Activated CD4-positive, CD25-positive, alpha-beta regulatory T cell treated with anti-CD3 and anti-CD28 coated beads, Interleukin-2, amount 50 U/mL, for 24 hours (primary cell): ENCODE results near the gene PITHD1.
"Not testable (repeated sequence)": the region's sequence is repeated elsewhere in the genome, so short reads cannot be mapped to it uniquely, and the experiment has no call there.

ENCODE experiments used
- ATAC-seq, 2 donors: fragments of 150-1000 bp; cut with Tn5 transposase; one replicate each; pipeline ENCODE4 v1.10.0; 2021; ENCODE audit warnings: mild to moderate bottlenecking in 1 of 2, moderate library complexity in 1 of 2

Gene PITHD1

GRCh38 chr1:23774174-23774880 lies 3.9 kb upstream of the PITHD1 start:
- ATAC-seq, result no peak

- no peak for ATAC-seq
Measured at GRCh38 chr1:23776217-23776616, 2.0 kb upstream of the PITHD1 start.

GRCh38 chr1:23779826-23780371 lies 1.7 kb downstream of the PITHD1 start:
- peak; percentile 62 for ATAC-seq

GRCh38 chr1:23783141-23783540 lies 4.9 kb downstream of the PITHD1 start:
- not testable (repeated sequence) for ATAC-seq

GRCh38 chr1:23784846-23785245 lies 6.6 kb downstream of the PITHD1 start:
- no peak for ATAC-seq

GRCh38 chr1:23787701-23788100 lies 9.5 kb downstream of the PITHD1 start:
- ATAC-seq, result no peak

- ATAC-seq, result no peak
Measured at GRCh38 chr1:23788695-23789094, 10.5 kb downstream of the PITHD1 start.

GRCh38 chr1:23790696-23791515 lies 12.7 kb downstream of the PITHD1 start, which contains the start of gene LYPLA2:
LYPLA2 (plus strand) TSS chr1:23791145; CDS start chr1:23792683, 1,538 bp downstream.
- ATAC-seq, result peak; percentile 96

- peak; percentile 19 to 24 for ATAC-seq
Measured at GRCh38 chr1:23791516-23792047, 13.4 kb downstream of the PITHD1 start.

GRCh38 chr1:23792151-23792945 lies 14.1 kb downstream of the PITHD1 start:
- no peak for ATAC-seq

GRCh38 chr1:23793018-23793781 lies 15.0 kb downstream of the PITHD1 start:
- no peak for ATAC-seq

- ATAC-seq, result no peak
Measured at GRCh38 chr1:23793861-23794731, 15.9 kb downstream of the PITHD1 start.

GRCh38 chr1:23794732-23795182 lies 16.5 kb downstream of the PITHD1 start:
- not testable (repeated sequence) for ATAC-seq

- ATAC-seq, result no peak
Measured at GRCh38 chr1:23795676-23796465, 17.7 kb downstream of the PITHD1 start.

GRCh38 chr1:23796466-23797271 lies 18.5 kb downstream of the PITHD1 start:
- ATAC-seq, result no peak

- no peak for ATAC-seq
Measured at GRCh38 chr1:23797478-23798448, 19.5 kb downstream of the PITHD1 start.

- ATAC-seq, result no peak
Measured at GRCh38 chr1:23798662-23799142, 20.5 kb downstream of the PITHD1 start.

GRCh38 chr1:23799255-23799569 lies 21.0 kb downstream of the PITHD1 start:
- ATAC-seq, result no peak
